NAMALWA (cell line): ENCODE data around the gene TBL2.
"Not testable (repeated sequence)": the region's sequence is repeated elsewhere in the genome, so short reads cannot be mapped to it uniquely, and the experiment has no call there.

Experiments
- DNase-seq: peaks from one replicate; pipeline ENCODE4 v3.0.0-alpha.2; 2015; ENCODE audit warnings: low spot score

TBL2 gene

GRCh38 chr7:73530800-73531199 is 47.6 kb downstream of the TBL2 start:
- no peak for DNase-seq

DNA sequence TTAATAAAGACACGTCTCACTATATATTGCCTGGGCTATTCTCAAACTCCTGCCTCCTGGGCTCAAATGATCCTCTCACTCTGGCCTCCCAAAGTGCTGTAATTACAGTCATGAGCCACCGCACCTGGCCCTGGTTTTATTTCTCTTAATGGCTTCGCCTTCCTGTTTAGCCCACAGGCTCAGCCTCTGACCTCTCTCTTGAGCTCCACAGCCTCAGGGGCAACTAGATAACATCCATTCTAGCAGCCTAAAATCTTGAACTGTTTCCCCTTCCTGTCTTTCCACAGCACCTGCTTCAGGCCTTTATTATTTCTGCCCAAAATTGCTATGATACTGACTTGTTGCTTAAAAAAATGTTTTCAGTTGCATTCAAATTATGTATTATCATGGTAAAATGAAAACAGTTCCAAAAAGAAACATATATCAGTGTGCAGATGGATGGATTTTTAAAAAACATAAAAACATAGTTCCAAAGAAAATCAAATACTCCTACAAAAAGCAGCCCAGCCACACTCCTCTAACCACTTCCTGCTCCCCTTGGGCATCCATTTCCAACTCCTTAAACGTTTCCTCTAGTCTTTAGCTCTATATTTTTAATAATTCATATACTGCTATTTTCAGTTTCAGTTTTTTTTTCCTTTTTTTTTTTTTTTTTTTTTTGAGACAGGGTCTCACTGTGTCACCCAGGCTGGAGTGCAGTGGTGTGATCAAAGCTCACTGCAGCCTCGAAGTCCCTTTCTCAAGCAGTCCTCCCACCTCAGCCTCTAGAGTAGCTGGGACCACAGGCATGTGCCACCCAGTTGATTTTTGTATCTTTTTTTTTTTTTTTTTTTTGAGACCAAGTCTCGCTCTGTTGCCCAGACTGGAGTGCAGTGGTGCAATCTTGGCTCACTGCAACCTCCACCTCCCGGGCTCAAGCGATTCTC is 51.2 kb downstream of the TBL2 start:
- peak; percentile 87 for DNase-seq

DNA sequence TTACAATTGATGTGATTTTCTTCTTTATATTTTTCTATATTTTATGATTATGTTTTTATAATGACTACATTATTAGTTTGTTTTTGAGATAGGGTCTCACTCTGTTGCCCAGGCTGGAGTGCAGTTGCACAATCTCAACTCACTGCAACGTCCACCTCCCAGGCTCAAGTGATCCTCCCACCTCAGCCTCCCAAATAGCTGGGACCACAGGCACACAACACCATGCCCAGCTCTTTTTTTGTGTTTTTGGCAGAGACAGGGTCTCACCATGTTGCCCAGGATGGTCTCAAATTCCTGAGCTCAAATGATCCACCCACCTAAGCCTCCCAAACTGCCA is 52.3 kb downstream of the TBL2 start:
- DNase-seq = not testable (repeated sequence)

DNA sequence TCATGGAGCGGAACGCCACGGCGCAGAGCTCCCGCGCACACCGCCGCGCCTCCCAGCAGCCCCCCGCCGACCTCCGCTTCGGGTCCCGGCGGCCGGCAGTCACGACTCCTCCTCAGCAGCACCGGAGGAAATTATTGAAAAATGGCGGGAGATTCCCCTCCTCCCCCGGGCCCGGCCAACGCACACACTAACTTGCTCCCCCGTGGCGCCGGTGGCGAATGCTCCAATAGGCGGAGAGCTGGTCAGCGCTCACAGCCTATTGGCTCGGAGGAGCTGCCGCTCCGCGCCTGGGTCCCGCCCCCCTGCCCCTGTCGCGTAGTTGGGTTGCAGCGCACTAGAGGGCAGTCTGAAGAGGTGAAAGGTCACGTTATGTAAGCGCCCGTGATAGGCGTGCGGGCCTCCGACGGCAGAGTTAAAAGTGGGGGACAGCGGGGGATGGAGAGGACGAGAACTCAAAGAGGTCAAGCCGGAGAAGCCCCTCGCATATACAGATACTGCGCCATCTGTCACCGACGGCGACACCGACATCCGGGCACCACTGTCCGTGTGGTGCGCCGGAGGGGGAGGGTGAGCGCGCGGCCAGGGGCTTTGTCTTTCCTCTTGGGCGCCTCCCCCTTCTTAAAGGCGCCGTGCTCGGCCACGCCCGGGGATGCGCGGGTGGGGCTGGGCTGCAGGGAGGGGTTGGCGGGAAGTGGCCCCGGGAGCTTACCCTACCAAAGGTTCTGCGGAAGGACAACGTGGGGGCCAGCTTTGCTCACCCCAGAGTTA is 56.1 kb downstream of the TBL2 start, which contains the start of gene BAZ1B:
Gene BAZ1B, minus strand, starts transcription at position 189 of the 768 bp plus-strand sequence. CDS start 360 bp downstream, outside the sequence.
- DNase-seq = peak; percentile 99

DNA sequence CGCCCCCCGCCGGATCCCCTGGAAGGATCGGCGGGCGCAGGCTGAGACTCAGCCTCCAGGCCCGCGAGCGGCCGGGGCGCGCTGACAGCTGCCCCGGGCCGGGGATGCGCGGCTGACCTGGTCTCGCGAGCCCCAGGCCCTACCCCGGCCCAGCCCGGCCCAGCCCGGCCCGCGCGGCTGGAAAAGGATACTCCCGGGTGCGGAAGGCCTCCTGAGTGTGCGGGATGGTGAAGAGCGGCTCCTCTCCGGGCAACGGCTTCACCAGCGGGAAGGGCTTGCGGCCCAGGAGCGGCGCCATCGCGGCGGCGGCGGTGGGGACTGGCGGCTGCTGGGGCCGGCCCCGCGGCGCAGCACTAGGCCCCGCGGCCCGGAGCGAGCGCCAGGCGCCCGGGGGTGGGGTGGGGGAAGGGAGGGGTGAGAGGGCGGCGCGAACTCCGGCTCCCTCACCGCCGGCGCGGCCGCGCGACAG is 56.7 kb downstream of the TBL2 start:
- DNase-seq = peak; percentile 63

DNA sequence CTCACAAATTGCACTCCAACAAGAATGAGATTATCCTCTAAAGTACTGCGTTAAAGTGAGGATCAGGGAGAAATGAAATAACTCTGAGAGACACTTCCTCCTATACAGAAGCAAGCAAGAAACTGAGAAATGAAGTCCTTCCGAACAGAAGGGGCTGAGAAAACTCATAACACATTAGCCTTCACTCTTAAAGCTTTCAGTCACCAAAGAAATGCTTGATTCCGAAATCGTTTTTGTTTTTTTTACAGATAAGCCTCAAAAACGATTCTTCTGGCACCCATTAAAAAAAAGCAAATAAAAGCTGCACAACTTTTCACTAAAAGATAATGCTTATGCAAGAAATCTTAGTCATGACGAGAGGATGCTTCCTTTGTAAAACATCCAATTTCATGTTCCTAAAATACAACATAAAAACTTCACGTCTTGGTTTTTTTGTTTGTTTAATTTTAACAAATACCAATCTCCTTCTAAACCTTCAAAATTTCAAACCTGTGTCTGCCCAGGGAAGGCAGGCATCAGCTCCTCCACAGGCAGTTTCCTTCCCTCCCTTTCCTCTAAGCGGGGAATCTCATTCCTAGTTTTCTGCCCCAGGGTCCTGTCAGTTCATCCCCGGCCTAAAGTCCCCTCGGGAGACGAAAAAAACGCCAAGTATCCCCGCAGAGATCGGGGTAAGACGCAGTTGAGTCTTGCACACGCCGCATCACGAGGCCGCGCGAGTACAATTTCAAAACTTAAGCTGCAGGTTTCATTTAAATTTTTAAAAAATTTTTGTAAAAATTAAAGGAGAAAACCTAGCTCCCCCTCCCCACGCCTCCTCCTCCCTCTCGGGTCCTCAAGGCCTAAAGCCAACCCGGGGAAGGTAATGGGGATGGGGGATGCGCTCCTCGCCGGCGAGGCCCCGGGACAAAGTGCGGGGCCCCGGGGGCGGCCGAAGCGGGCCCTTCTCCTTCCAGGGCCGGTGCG is 57.4 kb downstream of the TBL2 start:
- peak; percentile 71 for DNase-seq

DNA sequence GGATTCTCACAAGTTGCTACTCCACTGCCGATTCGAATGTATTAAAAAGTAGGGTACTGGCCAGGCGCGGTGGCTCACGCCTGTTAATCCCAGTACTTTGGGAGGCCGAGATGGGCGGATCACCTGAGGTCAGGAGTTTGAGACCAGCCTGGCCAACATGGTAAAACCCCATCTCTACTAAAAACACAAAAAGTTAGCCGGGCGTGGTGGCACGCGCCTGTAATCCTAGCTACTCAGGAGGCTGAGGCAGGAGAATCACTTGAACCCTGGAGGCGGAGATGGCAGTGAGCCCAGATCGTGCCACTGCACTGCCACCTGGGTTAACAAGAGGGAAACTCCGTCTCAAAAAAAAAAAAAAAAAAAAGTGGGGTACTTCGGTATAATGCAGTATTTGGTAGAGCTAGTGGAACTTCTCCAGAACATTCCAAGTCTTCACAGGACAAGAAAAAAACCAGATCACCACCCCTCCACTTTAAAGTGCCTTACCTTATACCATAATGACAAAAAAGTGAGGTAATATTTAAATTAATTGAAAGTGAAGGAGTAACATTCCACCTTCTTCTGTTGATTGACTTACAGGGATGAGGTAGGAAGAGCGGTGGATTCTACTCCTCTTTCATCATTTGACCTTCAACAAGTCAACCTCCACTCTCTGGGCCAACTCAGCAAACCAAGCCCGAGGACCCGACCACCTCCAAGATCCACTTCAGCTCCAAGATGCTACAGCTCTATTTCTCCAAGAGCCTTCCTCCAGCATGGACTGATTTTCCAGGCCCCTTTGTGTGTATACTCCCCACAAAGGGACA is 58.3 kb downstream of the TBL2 start:
- peak; percentile 38 for DNase-seq

GRCh38 chr7:73518470-73518869 is 59.9 kb downstream of the TBL2 start:
- DNase-seq = no peak
